HCT116 (cell line): Measurements from ENCODE around the gene PKM.

Source experiments
- CEBPB ChIP-seq: IDR thresholded peaks from 2 replicates; pipeline ENCODE4 v1.6.1; 2012; ENCODE audit warnings: low read depth
- MAX ChIP-seq: IDR thresholded peaks from 2 replicates; pipeline ENCODE4 v1.6.1; 2012
- POLR2A ChIP-seq: IDR thresholded peaks from 2 replicates; pipeline ENCODE4 v1.7.0; 2011; ENCODE audit warnings: borderline replicate concordance; ENCODE audit not compliant: insufficient read depth, insufficient read length; ENCODE audit errors: extremely low read depth
- POLR2AphosphoS5 ChIP-seq: IDR thresholded peaks from 2 replicates; pipeline ENCODE4 v1.6.1; 2011; ENCODE audit warnings: mild to moderate bottlenecking, low read depth, low read length, moderate library complexity
- TF ChIP-seq, protein P1 (sequence below), 3 experiments: fragments of 200-600 bp in 1 of 3; sonication (generic) in 1 of 3; IDR thresholded peaks in 2 of 3; conservative IDR thresholded peaks in 1 of 3; 2 replicates each; pipeline ENCODE4 v1.5.1; 2012 to 2017; ENCODE audit warnings: low read depth in 2 of 3, low read length in 2 of 3, antibody characterized with exemption in 1 of 3, borderline replicate concordance in 1 of 3, control low read depth in 1 of 3, mild to moderate bottlenecking in 1 of 3, mixed read lengths in 1 of 3, mixed run types in 1 of 3, moderate library complexity in 1 of 3; ENCODE audit not compliant: insufficient read depth in 1 of 3

DNA sequence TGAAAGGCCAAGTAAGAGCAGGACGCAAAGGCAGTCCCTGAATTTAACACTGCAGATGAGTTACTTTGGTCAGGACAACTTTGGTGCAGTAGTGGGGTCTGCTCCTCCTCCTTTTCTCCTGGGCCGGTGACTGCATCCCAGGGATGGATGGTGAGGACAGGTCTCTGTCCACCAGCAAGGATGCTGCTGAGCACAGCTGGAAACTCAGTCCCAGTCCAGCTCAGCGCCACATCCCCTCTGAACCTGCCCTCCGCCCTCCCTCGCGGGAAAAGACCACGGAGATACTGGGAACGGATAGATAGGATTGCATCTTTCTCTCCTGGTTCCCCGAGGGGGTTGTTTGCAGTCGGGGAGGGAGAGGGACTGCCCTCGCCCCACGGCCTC, 47.2 kb downstream of the PKM start:
- TF ChIP-seq POLR2AphosphoS5, result no peak
- TF ChIP-seq, protein P1, sequence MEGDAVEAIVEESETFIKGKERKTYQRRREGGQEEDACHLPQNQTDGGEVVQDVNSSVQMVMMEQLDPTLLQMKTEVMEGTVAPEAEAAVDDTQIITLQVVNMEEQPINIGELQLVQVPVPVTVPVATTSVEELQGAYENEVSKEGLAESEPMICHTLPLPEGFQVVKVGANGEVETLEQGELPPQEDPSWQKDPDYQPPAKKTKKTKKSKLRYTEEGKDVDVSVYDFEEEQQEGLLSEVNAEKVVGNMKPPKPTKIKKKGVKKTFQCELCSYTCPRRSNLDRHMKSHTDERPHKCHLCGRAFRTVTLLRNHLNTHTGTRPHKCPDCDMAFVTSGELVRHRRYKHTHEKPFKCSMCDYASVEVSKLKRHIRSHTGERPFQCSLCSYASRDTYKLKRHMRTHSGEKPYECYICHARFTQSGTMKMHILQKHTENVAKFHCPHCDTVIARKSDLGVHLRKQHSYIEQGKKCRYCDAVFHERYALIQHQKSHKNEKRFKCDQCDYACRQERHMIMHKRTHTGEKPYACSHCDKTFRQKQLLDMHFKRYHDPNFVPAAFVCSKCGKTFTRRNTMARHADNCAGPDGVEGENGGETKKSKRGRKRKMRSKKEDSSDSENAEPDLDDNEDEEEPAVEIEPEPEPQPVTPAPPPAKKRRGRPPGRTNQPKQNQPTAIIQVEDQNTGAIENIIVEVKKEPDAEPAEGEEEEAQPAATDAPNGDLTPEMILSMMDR (IDR thresholded peaks at IDR 0.05 in 2 of 3, conservative IDR thresholded peaks at IDR 0.05 in 1 of 3; ENCODE audit: borderline replicate concordance in 1 of 3, insufficient read depth in 1 of 3, low read depth in 2 of 3, low read length in 2 of 3), result no peak
- TF ChIP-seq MAX, result no peak
- no peak for TF ChIP-seq POLR2A
- no peak for TF ChIP-seq CEBPB
